ENCODE data around the gene PHLPP2. TPM values are rescaled to one million over a fixed set of nuclear protein-coding genes. Genes with fewer than 3 reads are reported as not detected.

The PHLPP2 gene
- total RNA-seq, 6 experiments from 2014 or later, result 11.5 to 14.4 (median 12.9) TPM

- DNase-seq, result no peak
- H3K9me3 Mint-ChIP-seq, result no peaks in the 10 kb centered on the region
- peak overlapping the region; percentile 99; the same call in 1 of the 2 replicates for H3K4me3 Mint-ChIP-seq
- H3K27me3 Mint-ChIP-seq (ENCODE audit: insufficient read depth), result no peaks in the 10 kb centered on the region; the same call in 1 of the 2 replicates
- no peak for TF ChIP-seq CTCF (IDR thresholded peaks at IDR 0.05)
- H3K27ac Mint-ChIP-seq, result no peak overlapping the region
- peaks cover 4% of the 10 kb centered on the region; the same call in 1 of the 2 replicates for H3K36me3 Mint-ChIP-seq (ENCODE audit: low read depth)
- H3K4me1 Mint-ChIP-seq (ENCODE audit: low read depth), result peaks cover 13% of the 10 kb centered on the region
Measured at GRCh38 chr16:71721066-71721740, 3.3 kb downstream of the PHLPP2 start.

DNA sequence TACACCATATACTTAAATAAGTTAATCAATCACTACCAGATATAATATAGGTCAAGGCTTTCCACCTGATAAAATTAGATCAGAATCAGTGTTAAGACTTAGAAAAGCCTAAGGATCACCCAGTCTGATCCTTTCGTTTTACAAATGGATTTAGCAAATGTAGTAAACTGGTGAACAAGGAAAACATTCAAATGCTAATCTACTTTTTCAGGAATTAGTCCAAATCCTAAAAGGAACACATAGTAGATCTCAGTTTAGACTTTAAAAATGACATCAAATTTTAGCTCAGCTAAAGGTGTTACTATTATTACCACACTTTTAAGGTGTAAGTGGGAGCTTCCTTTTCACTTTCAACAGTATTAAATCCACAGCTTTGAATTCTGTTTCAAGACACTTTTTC lies 12.0 kb downstream of the PHLPP2 start:
- no peak for TF ChIP-seq CTCF (IDR thresholded peaks at IDR 0.05)
- no peak overlapping the region for H3K27ac Mint-ChIP-seq
- no peaks in the 10 kb centered on the region for H3K9me3 Mint-ChIP-seq
- peaks cover 33% of the 10 kb centered on the region for H3K4me1 Mint-ChIP-seq (ENCODE audit: low read depth)
- no peaks in the 10 kb centered on the region for H3K27me3 Mint-ChIP-seq (ENCODE audit: insufficient read depth)
- no peak overlapping the region for H3K4me3 Mint-ChIP-seq
- DNase-seq, result no peak
- no peaks in the 10 kb centered on the region for H3K36me3 Mint-ChIP-seq (ENCODE audit: low read depth)

- Mint-ChIP-seq H3K36me3 (ENCODE audit: low read depth) (no peaks in the 10 kb centered on the region), H3K4me3 (no peak overlapping the region), H3K9me3 (no peaks in the 10 kb centered on the region), H3K4me1 (ENCODE audit: low read depth) (peaks cover 36% of the 10 kb centered on the region), H3K27ac (no peak overlapping the region; the same call in 1 of the 2 replicates), H3K27me3 (ENCODE audit: insufficient read depth) (no peaks in the 10 kb centered on the region)
- no peak for TF ChIP-seq CTCF (IDR thresholded peaks at IDR 0.05)
- no peak for DNase-seq
Measured at GRCh38 chr16:71711789-71712188, 12.7 kb downstream of the PHLPP2 start.

DNA sequence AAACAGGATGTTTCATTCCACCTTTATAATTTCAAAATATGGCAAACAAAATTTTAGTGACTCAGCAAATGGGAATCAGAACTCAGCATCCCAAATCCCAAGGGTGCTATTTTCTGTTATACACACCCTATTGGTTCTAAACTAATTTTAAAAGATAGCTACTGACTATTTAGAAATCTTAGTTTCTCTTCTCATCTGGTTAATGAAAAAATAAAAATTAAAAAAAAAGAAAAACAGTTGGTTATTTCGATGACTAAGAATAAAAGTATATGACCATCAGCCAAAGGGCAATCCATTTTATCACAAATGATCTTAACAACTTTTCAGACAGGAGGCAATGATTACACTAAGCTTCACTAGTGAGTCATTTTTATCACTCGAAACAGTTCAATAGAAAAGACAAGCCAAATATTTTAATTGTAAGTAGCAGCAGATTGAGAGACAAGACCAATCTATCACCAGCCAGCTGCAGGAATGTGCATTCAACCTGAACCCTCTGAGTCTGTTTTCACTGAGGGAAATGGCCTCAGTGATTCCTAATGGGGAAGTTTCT lies 15.2 kb downstream of the PHLPP2 start:
- Mint-ChIP-seq H3K9me3 (no peaks in the 10 kb centered on the region), H3K4me3 (peak overlapping the region; percentile 29), H3K4me1 (ENCODE audit: low read depth) (peaks cover 36% of the 10 kb centered on the region), H3K27ac (peak overlapping the region; percentile 35), H3K27me3 (ENCODE audit: insufficient read depth) (no peaks in the 10 kb centered on the region), H3K36me3 (ENCODE audit: low read depth) (no peaks in the 10 kb centered on the region)
- peak; percentile 37 for DNase-seq
- no peak for TF ChIP-seq CTCF (IDR thresholded peaks at IDR 0.05)

DNA sequence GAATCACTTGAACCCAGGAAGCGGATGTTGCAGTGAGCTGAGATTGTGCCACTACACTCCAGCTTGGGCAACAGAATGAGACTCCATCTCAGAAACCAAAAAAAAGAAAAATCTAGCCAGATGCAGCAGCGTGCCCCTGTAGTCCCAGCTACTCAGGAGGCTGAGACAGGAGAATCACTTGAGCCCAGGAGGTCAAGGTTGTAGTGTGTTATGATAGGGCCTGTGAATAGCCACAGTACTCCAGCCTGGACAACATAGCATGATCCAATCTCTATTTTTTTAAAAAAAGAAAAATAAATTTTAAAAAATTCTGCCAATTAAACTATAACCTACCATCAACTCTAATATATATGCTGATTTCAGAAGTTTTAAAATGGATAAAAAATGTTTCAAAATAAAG lies 15.8 kb downstream of the PHLPP2 start:
- Mint-ChIP-seq H3K36me3 (ENCODE audit: low read depth) (no peaks in the 10 kb centered on the region), H3K4me3 (peak overlapping the region; percentile 28), H3K4me1 (ENCODE audit: low read depth) (peaks cover 36% of the 10 kb centered on the region), H3K27ac (peak overlapping the region; percentile 67), H3K9me3 (no peaks in the 10 kb centered on the region), H3K27me3 (ENCODE audit: insufficient read depth) (no peaks in the 10 kb centered on the region)
- TF ChIP-seq CTCF (IDR thresholded peaks at IDR 0.05), result no peak
- no peak for DNase-seq
